Stimulated activated naive CD8-positive, alpha-beta T cell treated with anti-CD3 and anti-CD28 coated beads, Interleukin-15, Interleukin-2, amounts not matched to agents 100 ng/mL and 50 ng/mL, for 24 hours (primary cell): Measurements from ENCODE around the gene SCFD2.
"Not testable (repeated sequence)": the region's sequence is repeated elsewhere in the genome, so short reads cannot be mapped to it uniquely, and the experiment has no call there.

Experiments used
- H3K27ac Mint-ChIP-seq: one replicate; pipeline ENCODE4 v1.8.0; 2021; ENCODE audit warnings: mild to moderate bottlenecking, mixed read lengths
- H3K27me3 Mint-ChIP-seq: one replicate; pipeline ENCODE4 v1.8.0; 2021; ENCODE audit warnings: mixed read lengths
- H3K36me3 Mint-ChIP-seq: one replicate; pipeline ENCODE4 v1.8.0; 2021; ENCODE audit warnings: low read depth, mixed read lengths
- H3K4me1 Mint-ChIP-seq: one replicate; pipeline ENCODE4 v1.8.0; 2021; ENCODE audit warnings: low read depth, mixed read lengths
- H3K4me3 Mint-ChIP-seq: one replicate; pipeline ENCODE4 v1.8.0; 2021; ENCODE audit warnings: mild to moderate bottlenecking, mixed read lengths
- H3K9me3 Mint-ChIP-seq: one replicate; pipeline ENCODE4 v1.8.0; 2021; ENCODE audit warnings: mixed read lengths

SCFD2 gene

GRCh38 chr4:52996261-52997131, 369.4 kb downstream of the SCFD2 start:
- H3K9me3 Mint-ChIP-seq: no peaks in the 10 kb centered on the region
- no peak overlapping the region for H3K4me3 Mint-ChIP-seq
- H3K27ac Mint-ChIP-seq: no peak overlapping the region
- H3K27me3 Mint-ChIP-seq: no peaks in the 10 kb centered on the region
- no peaks in the 10 kb centered on the region for H3K4me1 Mint-ChIP-seq
- H3K36me3 Mint-ChIP-seq: peaks cover 20% of the 10 kb centered on the region

GRCh38 chr4:52995360-52996030, 370.4 kb downstream of the SCFD2 start:
- no peaks in the 10 kb centered on the region for H3K9me3 Mint-ChIP-seq
- no peaks in the 10 kb centered on the region for H3K4me1 Mint-ChIP-seq
- H3K27me3 Mint-ChIP-seq: no peaks in the 10 kb centered on the region

GRCh38 chr4:52994567-52994966, 371.3 kb downstream of the SCFD2 start:
- Mint-ChIP-seq H3K36me3 (peaks cover 22% of the 10 kb centered on the region), H3K4me3 (no peak overlapping the region), H3K4me1 (no peaks in the 10 kb centered on the region), H3K9me3 (no peaks in the 10 kb centered on the region), H3K27me3 (no peaks in the 10 kb centered on the region), H3K27ac (no peak overlapping the region)

More at GRCh38 chr4:52995360-52996030, 370.4 kb downstream of the SCFD2 start:
- H3K36me3 Mint-ChIP-seq: peaks cover 24% of the 10 kb centered on the region
- H3K27ac Mint-ChIP-seq: no peak overlapping the region
- H3K4me3 Mint-ChIP-seq: no peak overlapping the region

- no peaks in the 10 kb centered on the region for H3K27me3 Mint-ChIP-seq
- no peak overlapping the region for H3K27ac Mint-ChIP-seq
- peaks cover 16% of the 10 kb centered on the region for H3K36me3 Mint-ChIP-seq
- no peak overlapping the region for H3K4me3 Mint-ChIP-seq
- H3K9me3 Mint-ChIP-seq: no peaks in the 10 kb centered on the region
- H3K4me1 Mint-ChIP-seq: no peaks in the 10 kb centered on the region
Measured at GRCh38 chr4:52993771-52994170, 372.1 kb downstream of the SCFD2 start.

- not testable (repeated sequence) for H3K4me1 Mint-ChIP-seq, H3K4me3 Mint-ChIP-seq, H3K27me3 Mint-ChIP-seq, H3K27ac Mint-ChIP-seq, H3K9me3 Mint-ChIP-seq
- peaks cover 16% of the 10 kb centered on the region for H3K36me3 Mint-ChIP-seq
Measured at GRCh38 chr4:52992551-52992950, 373.3 kb downstream of the SCFD2 start.

GRCh38 chr4:52991472-52991871, 374.4 kb downstream of the SCFD2 start:
- Mint-ChIP-seq H3K27me3 (no peaks in the 10 kb centered on the region), H3K4me3 (no peak overlapping the region), H3K9me3 (no peaks in the 10 kb centered on the region), H3K27ac (no peak overlapping the region), H3K36me3 (peaks cover 16% of the 10 kb centered on the region), H3K4me1 (no peaks in the 10 kb centered on the region)

- no peaks in the 10 kb centered on the region for H3K27me3 Mint-ChIP-seq
- H3K4me1 Mint-ChIP-seq: no peaks in the 10 kb centered on the region
- no peaks in the 10 kb centered on the region for H3K9me3 Mint-ChIP-seq
- peaks cover 11% of the 10 kb centered on the region for H3K36me3 Mint-ChIP-seq
- H3K4me3 Mint-ChIP-seq: no peak overlapping the region
- H3K27ac Mint-ChIP-seq: no peak overlapping the region
Measured at GRCh38 chr4:52990706-52991105, 375.2 kb downstream of the SCFD2 start.

GRCh38 chr4:52989865-52990264, 376.0 kb downstream of the SCFD2 start:
- H3K4me3 Mint-ChIP-seq: no peak overlapping the region
- peaks cover 11% of the 10 kb centered on the region for H3K36me3 Mint-ChIP-seq
- no peaks in the 10 kb centered on the region for H3K27me3 Mint-ChIP-seq
- H3K4me1 Mint-ChIP-seq: no peaks in the 10 kb centered on the region
- no peaks in the 10 kb centered on the region for H3K9me3 Mint-ChIP-seq
- H3K27ac Mint-ChIP-seq: no peak overlapping the region

- H3K36me3 Mint-ChIP-seq: peaks cover 4% of the 10 kb centered on the region
- peak overlapping the region; percentile 14 for H3K27ac Mint-ChIP-seq
- H3K4me3 Mint-ChIP-seq: no peak overlapping the region
- no peaks in the 10 kb centered on the region for H3K4me1 Mint-ChIP-seq
- H3K27me3 Mint-ChIP-seq: no peaks in the 10 kb centered on the region
- no peaks in the 10 kb centered on the region for H3K9me3 Mint-ChIP-seq
Measured at GRCh38 chr4:52987392-52988056, 378.3 kb downstream of the SCFD2 start.

- Mint-ChIP-seq H3K27me3 (no peaks in the 10 kb centered on the region), H3K4me1 (no peaks in the 10 kb centered on the region), H3K27ac (no peak overlapping the region), H3K36me3 (no peaks in the 10 kb centered on the region), H3K9me3 (no peaks in the 10 kb centered on the region), H3K4me3 (no peak overlapping the region)
Measured at GRCh38 chr4:52984462-52984881, 381.4 kb downstream of the SCFD2 start.

GRCh38 chr4:52983563-52984303, 382.1 kb downstream of the SCFD2 start:
- H3K4me1 Mint-ChIP-seq: no peaks in the 10 kb centered on the region

GRCh38 chr4:52982946-52983340, 382.9 kb downstream of the SCFD2 start:
- H3K4me1 Mint-ChIP-seq: no peaks in the 10 kb centered on the region
- no peak overlapping the region for H3K27ac Mint-ChIP-seq
- no peaks in the 10 kb centered on the region for H3K36me3 Mint-ChIP-seq
- no peaks in the 10 kb centered on the region for H3K9me3 Mint-ChIP-seq
- no peak overlapping the region for H3K4me3 Mint-ChIP-seq
- no peaks in the 10 kb centered on the region for H3K27me3 Mint-ChIP-seq

More at GRCh38 chr4:52983563-52984303, 382.1 kb downstream of the SCFD2 start:
- no peak overlapping the region for H3K27ac Mint-ChIP-seq
- H3K36me3 Mint-ChIP-seq: no peaks in the 10 kb centered on the region
- H3K4me3 Mint-ChIP-seq: no peak overlapping the region
- no peaks in the 10 kb centered on the region for H3K27me3 Mint-ChIP-seq
- no peaks in the 10 kb centered on the region for H3K9me3 Mint-ChIP-seq

- Mint-ChIP-seq H3K4me1 (no peaks in the 10 kb centered on the region), H3K9me3 (no peaks in the 10 kb centered on the region), H3K4me3 (no peak overlapping the region), H3K27me3 (no peaks in the 10 kb centered on the region), H3K27ac (no peak overlapping the region), H3K36me3 (no peaks in the 10 kb centered on the region)
Measured at GRCh38 chr4:52982255-52982945, 383.5 kb downstream of the SCFD2 start.
